Naive B cell (primary cell): ENCODE data around the gene PROK2. TPM values are rescaled to one million over a fixed set of nuclear protein-coding genes. Genes with fewer than 3 reads are reported as not detected.

ENCODE experiments used
- ATAC-seq, 2 donors: fragments of 150-1000 bp; cut with Tn5 transposase; 2 replicates each; pipeline ENCODE4 v1.10.0; 2021; ENCODE audit warnings: low read depth in 2 of 2, mild to moderate bottlenecking in 2 of 2, moderate library complexity in 2 of 2
- DNase-seq: peaks from one replicate; pipeline ENCODE4 v3.0.0; 2022
- H3K27ac Mint-ChIP-seq, 6 donors: one replicate each; pipeline ENCODE4 v1.8.0; 2020 to 2022; ENCODE audit warnings: mild to moderate bottlenecking in 6 of 6, mixed read lengths in 6 of 6, moderate library complexity in 5 of 6, inconsistent platforms in 2 of 6
- H3K27me3 Mint-ChIP-seq, 3 donors: one replicate each; pipeline ENCODE4 v1.8.0; 2021 to 2022; ENCODE audit warnings: mixed read lengths in 3 of 3, mild to moderate bottlenecking in 1 of 3
- H3K36me3 Mint-ChIP-seq, 2 donors: one replicate each; pipeline ENCODE4 v1.8.0; 2020 to 2022; ENCODE audit warnings: mixed read lengths in 2 of 2, inconsistent platforms in 1 of 2, mild to moderate bottlenecking in 1 of 2
- H3K4me1 Mint-ChIP-seq, 3 donors: one replicate each; pipeline ENCODE4 v1.8.0; 2020 to 2022; ENCODE audit warnings: mixed read lengths in 3 of 3, inconsistent platforms in 1 of 3, mild to moderate bottlenecking in 1 of 3, moderate library complexity in 1 of 3
- H3K4me3 Mint-ChIP-seq, 8 donors: one replicate each; pipeline ENCODE4 v1.8.0; 2020 to 2022; ENCODE audit warnings: mild to moderate bottlenecking in 8 of 8, mixed read lengths in 8 of 8, moderate library complexity in 8 of 8, inconsistent platforms in 2 of 8
- H3K9me3 Mint-ChIP-seq, 7 donors: one replicate each; pipeline ENCODE4 v1.8.0; 2020 to 2022; ENCODE audit warnings: mixed read lengths in 7 of 7, mild to moderate bottlenecking in 5 of 7, inconsistent platforms in 2 of 7, moderate library complexity in 1 of 7
- polyA plus RNA-seq, 6 donors: library from polyadenylated mRNA; unstranded; fragments of 300-500 nt; fragmentation: Illumina TruSeq; gene quantifications; one replicate each; pipeline ENCODE4 v1.2.3, GENCODE V29; 2021; ENCODE audit warnings: low read depth in 6 of 6

The PROK2 gene
- polyA plus RNA-seq, result under 1 TPM in 3 of 6 donors, not detected in 3; 0.40 to 0.55 (median 0.49) TPM

GRCh38 chr3:71784914-71785531 lies at the start of gene PROK2:
Gene PROK2 (minus strand): TSS chr3:71785148. CDS start chr3:71785052, 96 bp downstream.
- DNase-seq (no peak), ATAC-seq (peak; percentile 59 to 63)
- peak within 1 kb of the TSS; percentile 56 to 91 (median 80) for H3K4me3 Mint-ChIP-seq
- peaks cover 16 to 19% (median 19%) of the 10 kb centered on the region in 3 donors for H3K4me1 Mint-ChIP-seq
- peak within 1 kb of the TSS in 4 of 6 donors; percentile 4 to 52 (median 21) for H3K27ac Mint-ChIP-seq
- peaks cover 62 to 73% (median 67%) of the 10 kb centered on the region in 3 donors for H3K27me3 Mint-ChIP-seq
- no peaks in the 10 kb centered on the region for H3K36me3 Mint-ChIP-seq
- H3K9me3 Mint-ChIP-seq, result no peaks in the 10 kb centered on the region

GRCh38 chr3:71831599-71831998 lies 46.7 kb upstream of the PROK2 start:
- Mint-ChIP-seq H3K4me1 (no peaks in the 10 kb centered on the region), H3K4me3 (no peak overlapping the region), H3K9me3 (no peaks in the 10 kb centered on the region), H3K36me3 (no peaks in the 10 kb centered on the region), H3K27me3 (peaks cover 3 to 18% (median 7%) of the 10 kb centered on the region in 3 donors), H3K27ac (no peak overlapping the region)
- ATAC-seq (no peak), DNase-seq (no peak)

GRCh38 chr3:71825551-71826283 lies 40.8 kb upstream of the PROK2 start:
- Mint-ChIP-seq H3K4me1 (no peaks in the 10 kb centered on the region), H3K27ac (peak overlapping the region in 1 of 6 donors; percentile 64), H3K9me3 (peaks cover 0 to 2% (median 0%) of the 10 kb centered on the region in 7 donors), H3K4me3 (no peak overlapping the region), H3K27me3 (peaks cover 11 to 18% (median 12%) of the 10 kb centered on the region in 3 donors), H3K36me3 (no peaks in the 10 kb centered on the region)
- no peak for ATAC-seq
- no peak for DNase-seq

- H3K27me3 Mint-ChIP-seq, result peaks cover 4 to 11% (median 5%) of the 10 kb centered on the region in 3 donors
- ATAC-seq, result no peak
These were observed 36.2 kb upstream of the PROK2 start for GRCh38 chr3:71821116-71821515.

GRCh38 chr3:71817262-71817661 lies 32.3 kb upstream of the PROK2 start:
- ATAC-seq (no peak), DNase-seq (no peak)
- Mint-ChIP-seq H3K27me3 (no peaks in the 10 kb centered on the region), H3K36me3 (no peaks in the 10 kb centered on the region), H3K27ac (no peak overlapping the region), H3K9me3 (peaks cover 0 to 2% (median 0%) of the 10 kb centered on the region in 7 donors), H3K4me1 (no peaks in the 10 kb centered on the region), H3K4me3 (no peak overlapping the region)

More at GRCh38 chr3:71821116-71821515, 36.2 kb upstream of the PROK2 start:
- DNase-seq, result no peak
- Mint-ChIP-seq H3K27ac (no peak overlapping the region), H3K36me3 (no peaks in the 10 kb centered on the region), H3K9me3 (peaks cover 0 to 2% (median 0%) of the 10 kb centered on the region in 7 donors), H3K4me1 (no peaks in the 10 kb centered on the region), H3K4me3 (no peak overlapping the region)

- ATAC-seq, result no peak
- H3K4me3 Mint-ChIP-seq, result peak overlapping the region in 1 of 8 donors; percentile 5
- H3K27me3 Mint-ChIP-seq, result no peaks in the 10 kb centered on the region
- DNase-seq, result no peak
- H3K36me3 Mint-ChIP-seq, result no peaks in the 10 kb centered on the region
- H3K27ac Mint-ChIP-seq, result no peak overlapping the region
- no peaks in the 10 kb centered on the region for H3K4me1 Mint-ChIP-seq
- H3K9me3 Mint-ChIP-seq, result peaks cover 0 to 2% (median 0%) of the 10 kb centered on the region in 7 donors
These were observed 31.8 kb upstream of the PROK2 start for GRCh38 chr3:71816767-71817156.

- Mint-ChIP-seq H3K4me1 (no peaks in the 10 kb centered on the region), H3K9me3 (peaks cover 0 to 2% (median 0%) of the 10 kb centered on the region in 7 donors), H3K36me3 (no peaks in the 10 kb centered on the region), H3K27me3 (no peaks in the 10 kb centered on the region), H3K4me3 (no peak overlapping the region), H3K27ac (no peak overlapping the region)
- DNase-seq (no peak), ATAC-seq (no peak)
These were observed 30.6 kb upstream of the PROK2 start for GRCh38 chr3:71815340-71816067.

GRCh38 chr3:71813704-71814103 lies 28.8 kb upstream of the PROK2 start:
- Mint-ChIP-seq H3K27me3 (no peaks in the 10 kb centered on the region), H3K36me3 (no peaks in the 10 kb centered on the region), H3K9me3 (peaks cover 0 to 2% (median 0%) of the 10 kb centered on the region in 7 donors), H3K27ac (no peak overlapping the region), H3K4me3 (no peak overlapping the region), H3K4me1 (no peaks in the 10 kb centered on the region)
- DNase-seq (no peak), ATAC-seq (no peak)

GRCh38 chr3:71813073-71813472 lies 28.1 kb upstream of the PROK2 start:
- Mint-ChIP-seq H3K4me3 (no peak overlapping the region), H3K27me3 (no peaks in the 10 kb centered on the region), H3K27ac (no peak overlapping the region), H3K4me1 (no peaks in the 10 kb centered on the region), H3K36me3 (no peaks in the 10 kb centered on the region), H3K9me3 (peaks cover 0 to 2% (median 0%) of the 10 kb centered on the region in 7 donors)
- DNase-seq (no peak), ATAC-seq (no peak)

GRCh38 chr3:71810056-71810455 lies 25.1 kb upstream of the PROK2 start:
- no peaks in the 10 kb centered on the region for H3K36me3 Mint-ChIP-seq
- peaks cover 0 to 4% (median 0%) of the 10 kb centered on the region in 3 donors for H3K4me1 Mint-ChIP-seq
- H3K9me3 Mint-ChIP-seq, result peaks cover 0 to 2% (median 0%) of the 10 kb centered on the region in 7 donors
- no peak overlapping the region for H3K27ac Mint-ChIP-seq
- no peak for ATAC-seq
- H3K4me3 Mint-ChIP-seq, result no peak overlapping the region
- no peak for DNase-seq
- H3K27me3 Mint-ChIP-seq, result no peaks in the 10 kb centered on the region

- ATAC-seq (no peak), DNase-seq (no peak)
- no peaks in the 10 kb centered on the region for H3K27me3 Mint-ChIP-seq
- H3K4me1 Mint-ChIP-seq, result peaks cover 0 to 7% (median 0%) of the 10 kb centered on the region in 3 donors
- H3K4me3 Mint-ChIP-seq, result no peak overlapping the region
- no peak overlapping the region for H3K27ac Mint-ChIP-seq
- no peaks in the 10 kb centered on the region for H3K36me3 Mint-ChIP-seq
- H3K9me3 Mint-ChIP-seq, result peaks cover 0 to 2% (median 0%) of the 10 kb centered on the region in 7 donors
These were observed 24.5 kb upstream of the PROK2 start for GRCh38 chr3:71809321-71810026.

GRCh38 chr3:71806736-71807135 lies 21.8 kb upstream of the PROK2 start:
- peaks cover 0 to 7% (median 0%) of the 10 kb centered on the region in 3 donors for H3K4me1 Mint-ChIP-seq
- H3K4me3 Mint-ChIP-seq, result no peak overlapping the region
- no peak overlapping the region for H3K27ac Mint-ChIP-seq
- ATAC-seq (no peak), DNase-seq (no peak)
- no peaks in the 10 kb centered on the region for H3K9me3 Mint-ChIP-seq
- peaks cover 10 to 16% (median 10%) of the 10 kb centered on the region in 3 donors for H3K27me3 Mint-ChIP-seq
- H3K36me3 Mint-ChIP-seq, result no peaks in the 10 kb centered on the region

- DNase-seq, result no peak
- Mint-ChIP-seq H3K4me1 (peaks cover 0 to 7% (median 0%) of the 10 kb centered on the region in 3 donors), H3K27ac (no peak overlapping the region), H3K36me3 (no peaks in the 10 kb centered on the region), H3K27me3 (peaks cover 10 to 18% (median 13%) of the 10 kb centered on the region in 3 donors), H3K9me3 (no peaks in the 10 kb centered on the region), H3K4me3 (no peak overlapping the region)
- no peak for ATAC-seq
These were observed 20.7 kb upstream of the PROK2 start for GRCh38 chr3:71805691-71806090.
